HG02678 (cell line): ENCODE measurements around the gene ANKRD60.

Experiments
- ATAC-seq: cut with Tn5 transposase; IDR thresholded peaks from one replicate; pipeline ENCODE4 v1.9.1; 2021; ENCODE audit warnings: mild to moderate bottlenecking, moderate library complexity; ENCODE audit not compliant: unreplicated experiment

ANKRD60 gene

DNA sequence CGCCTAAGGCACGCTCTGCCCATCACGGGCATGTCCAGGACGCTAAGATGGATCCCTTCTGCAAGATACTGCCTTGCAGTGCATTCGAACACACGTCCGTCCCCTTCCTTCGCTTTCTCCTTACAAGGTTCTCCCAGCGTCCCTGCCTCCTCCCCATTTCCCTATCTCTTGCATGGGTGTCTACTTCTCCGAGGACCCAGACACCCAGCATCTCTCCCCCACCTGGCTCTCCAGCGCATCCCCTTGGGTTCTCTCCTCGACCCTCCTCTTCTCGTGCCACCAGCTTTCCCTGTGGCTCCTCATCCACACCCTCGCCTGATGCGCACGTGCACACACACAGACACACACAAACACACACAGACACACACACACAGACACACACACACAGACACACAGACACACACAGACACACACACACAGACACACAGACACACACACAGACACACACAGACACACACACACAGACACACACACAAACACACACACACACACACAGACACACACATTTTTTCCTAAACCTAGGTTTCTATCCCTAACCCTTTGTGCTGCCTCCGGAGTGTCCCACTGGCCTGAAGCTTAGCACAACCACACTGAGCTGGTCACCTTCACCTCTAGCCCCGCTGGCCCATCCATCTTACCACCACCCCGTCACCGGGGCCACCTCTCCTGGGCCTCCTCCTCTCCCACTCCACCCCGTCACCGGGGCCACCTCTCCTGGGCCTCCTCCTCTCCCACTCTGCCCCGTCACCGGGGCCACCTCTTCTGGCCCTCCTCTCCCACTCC lies 31.9 kb downstream of the ANKRD60 start:
- ATAC-seq, result no peak

- ATAC-seq, result no peak
These were observed 33.4 kb downstream of the ANKRD60 start for GRCh38 chr20:58195047-58195446.

DNA sequence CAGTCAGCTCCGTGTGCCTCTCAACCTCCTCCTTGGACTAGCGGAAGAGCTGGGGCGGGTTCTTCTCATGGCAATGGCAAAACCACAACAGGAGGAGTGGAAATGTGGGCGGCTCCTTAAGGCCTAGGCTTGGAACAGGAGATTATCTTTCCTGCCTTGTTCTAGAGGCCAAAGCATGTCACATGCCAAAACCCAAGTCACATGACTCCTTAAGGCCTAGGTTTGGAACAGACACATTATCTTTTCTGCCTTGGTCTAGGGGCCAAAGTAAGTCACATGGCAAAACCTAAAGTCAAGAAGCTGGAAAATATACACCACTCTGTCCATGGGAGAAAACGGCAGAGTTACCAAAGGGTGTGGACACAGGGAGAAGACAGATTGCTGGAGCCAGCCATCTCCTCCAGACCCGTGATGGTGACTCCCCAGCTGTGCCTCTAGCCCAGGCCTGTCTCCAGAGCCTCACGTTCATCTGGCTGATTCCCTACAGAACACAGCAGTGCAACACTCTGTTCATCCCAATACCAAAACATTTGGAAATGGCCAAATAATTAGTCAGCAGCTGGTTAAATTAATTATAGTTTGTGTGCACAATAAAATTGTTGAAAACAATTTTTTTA lies 34.2 kb downstream of the ANKRD60 start:
- no peak for ATAC-seq

DNA sequence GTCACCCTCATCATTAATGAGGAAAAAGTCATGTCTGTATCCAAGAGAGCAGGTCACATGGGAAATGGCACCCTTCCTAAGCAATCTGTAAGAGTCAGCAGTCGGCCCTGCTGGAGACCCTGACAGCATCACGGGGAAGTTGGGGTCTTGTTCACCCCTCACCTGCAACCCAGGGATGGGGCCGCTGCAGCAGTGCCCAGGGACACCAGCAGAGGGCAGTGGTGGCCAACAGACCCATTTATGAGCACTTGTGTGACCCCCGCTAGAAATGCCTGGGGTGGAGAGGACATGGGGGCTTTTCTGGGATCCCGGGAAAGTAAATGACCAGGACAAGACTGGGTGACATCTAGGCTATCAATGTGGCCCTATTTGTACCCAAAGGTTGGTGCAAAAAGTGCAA lies 35.9 kb downstream of the ANKRD60 start:
- no peak for ATAC-seq

- no peak for ATAC-seq
These were observed 36.4 kb downstream of the ANKRD60 start for GRCh38 chr20:58192065-58192464.

GRCh38 chr20:58188527-58188926 lies 39.9 kb downstream of the ANKRD60 start:
- no peak for ATAC-seq

- ATAC-seq, result no peak
These were observed 43.5 kb downstream of the ANKRD60 start for GRCh38 chr20:58184984-58185383.

GRCh38 chr20:58184063-58184462 lies 44.4 kb downstream of the ANKRD60 start:
- ATAC-seq, result no peak

- no peak for ATAC-seq
These were observed 45.8 kb downstream of the ANKRD60 start for GRCh38 chr20:58182521-58183140.

DNA sequence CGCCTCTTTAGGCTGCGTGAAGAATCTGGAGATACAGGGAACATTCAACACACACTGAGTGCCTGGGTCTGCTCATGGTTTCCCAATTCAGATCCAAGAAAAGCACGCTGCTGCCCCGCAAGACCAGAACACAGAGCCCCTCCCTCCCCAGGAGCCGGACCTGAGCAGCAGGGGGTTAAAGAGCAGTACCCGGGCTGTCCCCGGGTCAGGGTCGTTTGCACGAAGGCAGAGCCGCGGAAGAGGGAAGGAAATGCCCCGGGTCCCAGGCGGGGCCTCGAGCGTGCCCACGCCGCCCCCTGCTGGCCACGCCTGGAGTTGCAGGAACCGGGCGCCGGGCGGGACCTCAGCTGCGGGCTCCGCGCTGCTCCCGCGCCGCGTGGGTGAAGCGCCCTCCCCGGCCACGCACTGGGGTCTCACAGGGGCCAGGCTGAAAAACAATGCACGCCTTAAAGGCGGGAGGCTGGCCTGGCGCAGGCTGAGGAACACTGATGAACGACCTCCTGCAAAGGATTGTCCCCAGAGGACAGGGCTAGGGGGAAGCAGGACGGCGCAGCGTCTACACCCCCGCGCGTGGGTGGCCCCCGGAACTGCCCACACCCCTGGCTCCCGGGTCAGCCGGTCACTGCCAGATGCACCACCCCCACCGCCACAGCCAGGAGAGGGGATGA lies 48.9 kb downstream of the ANKRD60 start:
- peak; percentile 47 for ATAC-seq

DNA sequence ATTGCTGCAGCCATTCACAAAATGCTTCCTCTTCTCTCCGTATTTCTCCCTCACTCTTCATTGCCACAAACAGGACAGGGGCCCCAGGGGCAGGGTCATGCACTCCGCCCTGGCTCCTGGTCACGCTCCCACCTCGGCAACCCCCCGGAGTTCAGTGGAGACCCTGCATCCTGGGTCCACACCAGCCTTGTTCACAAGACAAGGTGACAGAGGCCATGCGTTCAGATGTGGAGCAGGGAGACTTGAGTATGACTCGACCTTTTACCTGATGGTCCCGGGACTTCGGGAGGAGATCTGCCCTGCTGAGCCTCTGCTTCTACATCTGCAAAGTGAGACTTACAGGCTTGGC lies 49.4 kb downstream of the ANKRD60 start:
- ATAC-seq, result no peak

DNA sequence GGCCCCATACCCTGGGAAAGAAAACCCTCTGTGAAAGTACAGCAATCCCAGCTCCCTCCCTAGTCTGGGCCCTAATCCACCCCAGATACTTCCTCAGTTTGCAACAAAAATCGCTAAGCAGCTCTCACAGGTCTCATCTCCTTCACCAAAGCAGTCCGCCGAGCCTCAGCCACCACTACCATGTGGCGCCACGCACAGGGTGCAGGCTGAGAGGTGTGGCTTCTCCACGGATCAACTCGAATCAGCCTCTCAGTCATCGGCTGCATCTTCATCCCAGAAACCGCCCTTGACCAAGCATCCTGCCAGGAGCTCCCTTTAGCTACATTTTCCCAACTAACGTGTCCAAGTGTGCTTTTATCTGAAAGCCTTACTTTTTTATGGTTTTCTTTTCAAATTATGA lies 50.7 kb downstream of the ANKRD60 start:
- ATAC-seq, result no peak

GRCh38 chr20:58175836-58176235 lies 52.6 kb downstream of the ANKRD60 start:
- ATAC-seq, result no peak

GRCh38 chr20:58175425-58175824 lies 53.0 kb downstream of the ANKRD60 start:
- no peak for ATAC-seq

- ATAC-seq, result no peak
These were observed 53.7 kb downstream of the ANKRD60 start for GRCh38 chr20:58174708-58175280.

DNA sequence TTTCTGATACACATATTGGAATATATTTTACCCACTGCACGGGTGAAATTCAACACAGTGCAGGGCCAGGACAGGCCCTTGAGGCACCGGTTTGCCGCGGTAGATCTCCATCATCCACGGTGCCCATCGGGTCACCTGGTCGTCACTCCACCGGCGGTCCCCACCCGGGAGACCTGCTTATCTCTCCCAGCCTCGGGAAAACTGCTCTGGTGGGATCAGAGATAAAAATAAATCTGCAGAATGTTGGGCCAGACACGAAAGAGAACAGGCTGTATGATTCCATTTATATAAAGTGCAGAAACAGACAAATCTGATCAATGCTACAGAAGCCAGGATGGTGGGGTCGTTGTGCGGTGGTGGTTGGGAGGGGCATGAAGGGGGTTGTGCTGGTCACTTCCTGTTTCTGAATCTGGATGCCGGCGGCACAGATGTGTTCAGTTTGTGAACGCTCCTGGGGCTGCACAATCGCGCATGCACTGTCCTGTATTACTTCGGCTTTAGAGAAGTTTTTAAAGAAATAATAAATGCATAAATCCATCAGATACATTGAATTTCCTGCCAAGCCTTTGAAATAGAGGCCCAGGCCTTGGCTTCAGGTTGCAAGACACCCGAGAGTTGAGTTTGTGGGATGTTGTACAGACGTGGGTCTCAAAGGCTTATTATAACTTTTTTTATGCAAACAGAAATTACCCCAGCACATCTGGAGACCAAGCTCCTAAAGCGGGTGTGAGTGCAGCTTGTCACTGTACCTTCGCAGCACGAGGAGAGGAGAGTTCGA lies 54.3 kb downstream of the ANKRD60 start:
- no peak for ATAC-seq

GRCh38 chr20:58173091-58173490 lies 55.4 kb downstream of the ANKRD60 start:
- ATAC-seq, result no peak

GRCh38 chr20:58171796-58172425 lies 56.5 kb downstream of the ANKRD60 start:
- ATAC-seq, result no peak

- no peak for ATAC-seq
These were observed 59.0 kb downstream of the ANKRD60 start for GRCh38 chr20:58169450-58169849.

DNA sequence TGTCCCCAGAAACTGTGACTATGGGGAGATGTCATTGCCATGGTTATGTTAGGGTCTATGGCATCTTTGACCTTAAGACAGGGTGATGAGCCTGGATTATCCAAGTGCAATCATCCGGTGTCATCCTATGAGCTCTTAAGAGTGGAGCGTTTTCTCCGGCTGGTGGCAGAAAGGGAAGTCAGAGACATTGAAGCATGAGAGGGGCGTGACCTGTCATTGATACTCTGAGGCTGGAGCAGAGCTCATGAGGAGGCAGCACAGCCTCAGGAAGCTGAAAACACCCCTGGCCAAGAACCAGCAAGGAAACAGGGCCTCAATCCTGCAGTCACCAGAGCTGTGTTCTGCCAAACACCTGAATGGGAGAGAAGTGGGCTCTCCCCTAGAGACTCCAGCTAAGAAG lies 59.6 kb downstream of the ANKRD60 start:
- no peak for ATAC-seq
